GM18526 (cell line): Measurements from ENCODE around the gene OR2D2.

Experiments used
- POLR2A ChIP-seq: IDR thresholded peaks from 3 replicates; pipeline ENCODE4 v1.6.1; 2011; ENCODE audit not compliant: insufficient read length; ENCODE audit errors: extremely low read depth

The OR2D2 gene, protein sequence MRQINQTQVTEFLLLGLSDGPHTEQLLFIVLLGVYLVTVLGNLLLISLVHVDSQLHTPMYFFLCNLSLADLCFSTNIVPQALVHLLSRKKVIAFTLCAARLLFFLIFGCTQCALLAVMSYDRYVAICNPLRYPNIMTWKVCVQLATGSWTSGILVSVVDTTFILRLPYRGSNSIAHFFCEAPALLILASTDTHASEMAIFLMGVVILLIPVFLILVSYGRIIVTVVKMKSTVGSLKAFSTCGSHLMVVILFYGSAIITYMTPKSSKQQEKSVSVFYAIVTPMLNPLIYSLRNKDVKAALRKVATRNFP

DNA sequence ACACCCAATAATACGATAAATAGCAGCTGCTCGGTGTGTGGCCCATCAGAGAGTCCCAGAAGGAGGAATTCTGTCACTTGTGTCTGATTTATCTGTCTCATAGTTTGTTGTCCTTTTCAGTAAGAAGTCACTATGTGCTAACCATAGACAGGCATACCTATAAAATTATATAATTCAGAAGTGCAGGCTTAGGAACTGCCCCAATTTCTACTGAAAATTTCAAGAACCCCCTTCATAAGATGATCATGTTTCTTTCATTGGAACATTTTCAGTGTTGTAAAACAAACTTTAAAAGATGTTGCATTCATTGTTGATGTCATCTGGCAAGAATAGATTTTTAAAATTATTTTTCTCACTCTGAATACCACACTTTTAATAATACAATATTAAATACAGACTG lies at the start of gene OR2D2:
Gene OR2D2 (minus strand): TSS at position 101 of the 400 bp plus-strand sequence. CDS start 0 bp downstream, at position 101.
- no peak for TF ChIP-seq POLR2A

DNA sequence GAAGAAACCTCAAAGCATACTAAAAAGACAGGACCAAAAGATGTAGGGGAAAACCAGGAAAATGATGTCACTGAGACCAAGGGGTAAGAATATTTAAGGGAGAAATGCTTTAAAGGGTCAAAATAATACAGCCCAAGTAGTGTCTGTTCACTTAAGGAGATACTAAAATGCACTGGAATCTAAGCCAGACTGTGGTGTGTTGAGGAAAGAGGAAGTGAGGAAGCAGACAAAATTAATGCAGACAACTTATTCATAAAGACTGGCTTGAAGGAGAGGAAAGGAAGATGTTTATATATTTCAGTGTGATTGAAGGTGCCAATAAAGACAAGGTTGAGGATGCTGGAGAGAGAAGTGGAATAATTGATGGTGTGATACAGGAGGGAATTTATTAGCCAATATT lies 49.7 kb upstream of the OR2D2 start:
- no peak for TF ChIP-seq POLR2A

DNA sequence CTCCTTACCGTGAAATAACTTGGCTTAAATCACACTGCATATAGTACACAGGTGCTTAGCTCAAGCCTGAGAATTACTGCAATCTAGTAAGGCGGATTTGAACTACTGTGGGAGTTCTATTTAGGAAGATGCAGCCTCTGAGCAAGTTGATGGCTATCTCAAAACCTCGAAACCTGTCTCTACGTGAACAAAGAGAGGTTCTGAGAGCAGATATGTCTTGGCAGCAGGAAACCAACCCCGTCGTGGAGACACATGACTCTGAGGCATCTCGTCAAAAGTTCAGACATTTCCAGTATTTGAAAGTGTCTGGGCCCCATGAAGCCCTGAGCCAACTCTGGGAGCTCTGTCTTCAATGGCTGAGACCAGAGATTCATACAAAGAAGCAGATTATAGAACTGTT lies 39.8 kb upstream of the OR2D2 start:
- no peak for TF ChIP-seq POLR2A

DNA sequence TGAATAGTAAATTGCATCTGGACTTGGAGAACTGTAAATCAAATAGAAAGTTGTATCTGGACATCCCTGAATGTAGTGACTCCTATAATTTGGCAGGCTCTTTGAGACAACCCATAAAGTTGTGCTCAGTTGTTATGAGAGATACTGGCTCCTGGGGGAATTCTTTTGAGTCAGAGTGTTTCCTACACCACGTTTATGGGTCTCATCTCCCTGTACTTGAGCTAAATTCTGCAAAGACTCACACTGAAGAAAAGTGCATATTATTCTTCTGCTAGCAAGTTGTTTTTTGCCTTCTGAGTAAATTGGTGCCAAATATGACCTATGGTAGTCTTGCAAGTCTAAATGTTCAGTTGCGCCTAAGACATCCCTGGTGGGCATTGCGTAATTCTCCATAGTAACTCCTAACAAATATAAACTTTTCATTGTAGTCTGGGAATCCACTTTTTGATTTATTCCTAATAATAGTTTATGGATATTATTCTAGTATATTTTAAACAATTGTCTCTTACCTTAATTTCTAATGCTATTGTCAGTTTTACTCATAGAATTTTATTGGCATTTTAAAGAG lies 38.9 kb upstream of the OR2D2 start:
- no peak for TF ChIP-seq POLR2A

DNA sequence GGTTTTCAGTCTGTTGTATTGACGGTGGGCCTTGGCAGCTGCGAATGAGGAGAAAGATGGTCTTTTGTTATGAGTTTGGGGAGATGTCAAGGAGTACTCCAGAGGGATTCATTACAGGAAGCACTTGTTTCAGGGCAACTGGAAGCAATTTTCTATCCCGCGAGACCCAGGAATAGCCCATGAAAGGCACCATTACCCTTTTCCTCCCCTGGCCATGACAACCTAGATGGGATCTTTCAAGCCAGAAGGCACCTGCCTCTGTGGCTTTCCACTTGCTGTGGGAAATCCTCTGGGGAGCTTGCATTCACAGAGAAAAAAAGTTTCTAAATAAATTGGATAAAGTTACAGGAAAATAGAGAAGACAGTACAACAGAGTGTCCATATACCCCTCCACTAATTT lies 36.6 kb upstream of the OR2D2 start:
- TF ChIP-seq POLR2A: no peak

DNA sequence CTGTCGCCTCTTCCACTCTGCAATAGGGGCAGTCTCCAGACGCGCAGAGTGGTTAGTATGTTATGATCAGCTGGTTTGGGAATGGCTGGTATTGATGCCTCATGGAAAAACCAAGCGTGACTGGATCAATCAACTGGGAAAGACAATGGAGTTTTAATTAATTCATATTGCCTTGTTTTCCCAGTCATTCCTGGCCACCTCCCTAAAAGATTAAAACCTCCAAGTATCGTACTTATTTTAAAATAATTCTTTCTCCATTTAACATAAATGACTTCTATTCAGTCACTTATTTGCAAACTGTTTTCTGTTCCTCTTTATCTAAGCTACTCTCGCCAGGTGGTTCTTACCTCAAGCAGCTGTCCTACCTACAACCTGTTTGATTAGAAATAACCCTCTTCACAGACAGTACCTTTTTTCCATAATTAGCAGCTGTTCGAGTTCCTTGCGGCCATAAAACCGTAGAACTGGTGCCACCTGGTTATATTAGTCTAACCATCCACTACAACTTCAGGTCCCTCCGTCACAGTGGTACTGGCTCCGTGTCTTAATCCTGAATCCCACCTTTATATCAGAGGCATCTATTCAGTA lies 34.8 kb upstream of the OR2D2 start:
- no peak for TF ChIP-seq POLR2A

DNA sequence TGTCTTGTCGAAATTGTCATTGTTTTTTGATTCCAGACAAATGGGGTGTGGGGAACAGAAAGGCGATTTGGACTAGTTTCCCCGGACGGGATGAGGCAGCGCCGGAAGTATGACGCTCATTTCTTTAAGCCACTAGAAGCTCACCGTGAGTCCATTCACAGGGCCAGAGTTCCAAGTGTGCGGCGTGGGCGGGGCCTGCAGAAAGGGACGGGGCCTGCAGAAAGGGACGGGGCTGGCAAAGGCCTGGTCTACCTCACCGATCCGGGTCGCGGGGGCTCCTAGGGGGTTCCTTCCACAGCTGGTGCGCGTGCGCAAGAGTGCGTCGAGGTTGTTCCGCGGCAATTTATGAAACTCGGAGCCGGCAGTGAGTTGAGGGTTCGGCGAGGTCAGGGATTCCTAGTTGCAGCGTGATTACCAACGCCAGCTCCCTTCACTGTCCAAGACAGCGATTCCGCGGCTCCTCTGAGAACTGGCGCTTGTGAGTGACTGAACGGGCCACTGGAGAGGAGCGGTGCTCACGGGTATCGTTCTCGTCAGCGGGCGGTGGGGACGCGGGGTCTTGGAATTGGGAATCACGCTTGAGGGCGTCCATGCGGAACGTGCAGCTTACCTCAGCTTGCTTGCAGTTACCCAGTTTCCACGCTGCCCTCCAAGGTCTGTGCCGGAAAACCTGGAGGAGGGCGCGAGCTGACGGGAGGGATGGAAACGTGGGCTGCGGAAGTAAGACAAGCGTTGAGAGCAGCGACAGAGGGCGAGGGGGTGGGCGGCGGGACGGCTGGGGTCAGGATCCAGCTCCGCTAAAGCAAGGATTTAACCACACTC lies 34.1 kb upstream of the OR2D2 start, which contains the start of gene ZNF215:
Gene ZNF215 (plus strand): TSS at position 219 of the 822 bp plus-strand sequence. CDS start 5,847 bp downstream, outside the sequence.
- TF ChIP-seq POLR2A: peak; percentile 44

DNA sequence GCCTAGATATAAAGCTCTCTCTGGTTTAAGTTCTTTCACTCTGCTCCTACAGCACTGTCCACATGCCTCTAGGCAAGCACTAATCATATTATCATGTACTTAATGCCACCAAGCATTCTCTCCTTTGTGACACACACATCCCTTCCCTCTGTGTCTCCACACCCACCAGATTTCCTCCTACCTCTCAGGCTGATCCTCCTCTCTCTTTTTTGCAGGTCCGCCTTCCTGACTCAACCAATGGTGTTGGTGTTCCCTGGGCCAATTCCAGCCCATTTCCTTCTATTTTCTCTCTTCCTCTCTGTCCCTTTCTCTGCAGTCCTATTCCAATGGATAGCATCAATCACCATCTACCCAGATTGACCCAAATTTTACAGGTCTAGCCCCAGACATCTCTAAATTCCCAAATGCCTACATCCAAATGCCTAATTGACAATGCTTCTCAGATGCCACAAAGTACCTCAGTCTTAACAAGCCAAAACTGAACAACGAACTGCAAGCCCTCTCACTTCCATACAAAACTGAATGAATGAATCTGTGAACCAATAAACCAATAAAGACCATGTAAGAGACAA lies 33.4 kb upstream of the OR2D2 start:
- TF ChIP-seq POLR2A: no peak

DNA sequence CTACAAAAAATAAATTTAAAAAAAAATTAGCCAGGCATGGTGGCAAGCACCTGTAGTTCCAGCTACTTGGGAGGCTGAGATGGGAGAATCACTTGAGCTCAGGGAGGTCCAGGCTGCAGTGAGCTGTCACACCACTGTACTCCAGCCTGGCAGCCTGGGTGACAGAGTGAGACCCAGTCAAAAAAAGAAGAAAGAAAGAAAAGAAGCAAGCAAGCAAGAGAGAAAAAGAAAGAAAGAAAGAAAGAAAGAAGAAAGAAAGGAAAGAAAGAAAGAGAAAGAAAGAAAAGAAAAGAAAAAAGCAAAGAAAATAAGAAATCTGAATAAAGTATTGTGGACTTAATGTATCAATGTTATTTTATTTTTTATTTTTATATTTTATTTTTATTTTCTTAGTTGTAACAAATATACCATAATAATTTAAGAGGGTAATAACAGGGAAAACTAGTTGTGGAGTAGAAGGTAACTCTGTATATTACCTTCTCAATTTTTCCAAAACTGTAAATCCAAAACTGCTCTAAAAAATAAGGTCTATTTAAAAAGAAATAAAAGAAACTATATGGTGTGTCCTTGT lies 32.8 kb upstream of the OR2D2 start:
- TF ChIP-seq POLR2A: no peak

DNA sequence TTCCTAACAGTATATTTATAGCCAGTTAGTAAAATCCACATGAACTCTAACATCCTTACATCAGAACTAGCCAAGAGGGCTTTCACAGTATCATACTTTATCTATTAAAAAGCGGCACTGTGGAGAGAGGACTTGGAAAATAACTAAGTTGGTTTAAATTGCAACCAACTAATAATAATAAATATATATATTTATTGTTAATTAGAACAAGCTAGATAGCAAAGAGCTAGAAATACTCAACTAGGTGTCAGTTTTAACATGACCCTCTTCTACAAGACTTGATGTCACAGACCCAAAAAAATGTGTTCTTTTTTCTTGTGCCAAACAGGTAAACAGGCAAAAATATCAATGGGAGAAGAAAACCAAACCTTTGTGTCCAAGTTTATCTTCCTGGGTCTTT lies 28.4 kb upstream of the OR2D2 start, which contains the start of gene OR2D3:
Gene OR2D3 (plus strand): TSS at position 301 of the 400 bp plus-strand sequence. CDS start 0 bp downstream, at position 301.
- TF ChIP-seq POLR2A: no peak

DNA sequence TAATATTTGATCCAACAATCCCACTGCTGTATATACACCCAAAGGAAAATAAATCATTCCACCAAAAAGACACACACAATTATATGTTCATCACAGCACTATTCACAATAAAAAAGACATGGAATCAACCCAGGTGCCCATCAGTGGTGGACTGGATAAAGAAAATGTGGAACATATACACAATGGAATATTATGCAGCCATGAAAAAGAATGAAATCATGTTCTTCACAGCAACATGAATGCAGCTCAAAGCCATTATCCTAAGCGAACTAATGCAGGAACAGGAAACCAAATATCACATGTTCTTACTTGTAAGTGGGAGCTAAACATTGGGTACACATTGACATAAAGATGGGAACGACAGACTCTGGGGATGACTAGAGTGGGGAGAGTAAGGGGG lies 27.4 kb upstream of the OR2D2 start:
- TF ChIP-seq POLR2A: no peak

DNA sequence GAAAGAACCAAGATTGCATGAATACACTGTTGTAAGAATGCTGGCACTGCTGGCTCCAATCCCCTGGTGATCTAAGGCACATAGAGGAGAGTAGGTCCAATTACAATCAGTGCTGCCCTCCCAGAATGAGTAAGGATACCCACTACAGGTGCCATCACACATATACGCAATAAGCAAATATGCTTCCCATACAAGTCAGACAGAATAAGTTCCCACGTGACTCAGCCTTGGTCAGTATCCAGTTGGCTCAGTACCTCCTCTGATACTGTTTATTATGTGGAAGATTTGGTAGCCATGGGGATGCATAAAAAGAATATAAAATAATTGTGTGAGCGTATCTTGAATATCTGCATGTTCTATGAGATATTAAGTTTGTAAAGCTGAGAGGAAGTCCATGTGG lies 19.6 kb upstream of the OR2D2 start:
- TF ChIP-seq POLR2A: no peak

DNA sequence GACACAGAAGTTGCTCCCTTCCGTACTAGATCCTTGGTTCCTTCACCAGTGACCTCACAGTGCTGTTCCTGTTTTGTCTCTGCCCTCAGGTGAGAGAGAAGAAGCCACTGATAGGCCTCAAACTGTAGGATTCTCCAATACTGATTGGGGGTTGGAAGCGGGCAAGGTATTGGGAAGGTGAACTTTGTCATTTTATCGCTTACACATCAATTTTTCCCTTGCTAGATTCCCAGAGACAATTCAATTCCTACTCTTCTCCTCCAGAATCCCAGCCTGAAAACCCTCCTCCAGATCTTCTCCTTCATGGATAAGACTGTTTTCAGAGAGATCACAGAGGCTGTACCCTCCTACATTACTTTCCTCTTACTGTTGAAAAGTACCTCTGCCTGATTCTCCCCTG lies 19.1 kb upstream of the OR2D2 start:
- TF ChIP-seq POLR2A: no peak

DNA sequence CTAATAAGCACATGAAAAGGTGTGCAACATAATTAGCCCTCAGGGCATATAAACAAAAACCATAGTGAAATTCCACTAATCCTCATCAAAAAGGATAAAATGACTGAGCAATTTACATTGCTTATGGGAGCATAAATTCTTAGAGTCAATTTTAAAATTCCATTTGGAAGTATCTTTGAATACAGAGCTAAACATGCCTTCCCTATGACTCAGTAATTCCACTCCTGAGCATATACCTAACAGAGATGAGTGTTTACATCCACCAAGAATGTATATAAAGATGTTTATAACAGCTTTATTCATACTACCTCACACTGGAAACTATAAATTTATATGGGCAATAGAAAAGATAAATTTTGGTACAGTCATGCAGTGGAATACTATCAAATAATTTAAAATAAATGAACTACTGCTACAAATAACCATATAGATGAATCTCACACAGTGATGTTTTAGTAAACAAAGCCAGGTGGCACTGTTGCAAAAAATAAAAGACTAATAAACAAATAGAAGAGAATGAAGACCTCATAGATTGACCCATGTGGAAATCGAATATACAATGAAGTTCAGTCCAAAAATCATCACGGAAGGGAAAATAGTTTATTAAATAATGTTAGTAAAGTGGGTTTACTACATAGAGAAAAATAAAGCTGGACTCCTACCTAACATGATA lies 8.2 kb upstream of the OR2D2 start:
- TF ChIP-seq POLR2A: no peak

DNA sequence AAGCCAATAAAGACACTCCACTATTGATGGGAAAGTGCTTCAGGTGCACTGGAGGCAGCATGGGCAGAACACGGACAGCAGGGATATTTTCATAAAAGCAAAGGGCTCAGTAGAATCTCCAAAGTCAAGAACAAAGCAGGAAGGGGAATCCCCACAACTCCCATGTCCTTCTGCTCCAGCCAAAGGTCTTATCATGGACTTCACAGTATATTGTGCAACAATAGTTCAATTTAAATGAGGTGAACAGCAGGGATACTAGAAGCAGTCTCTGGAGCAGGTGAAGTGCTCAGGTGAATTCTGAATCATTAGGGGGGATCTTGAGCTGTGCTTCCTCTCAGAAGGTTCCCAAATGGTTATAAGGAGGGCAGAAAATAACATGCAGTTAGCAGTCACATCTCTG lies 6.6 kb upstream of the OR2D2 start:
- TF ChIP-seq POLR2A: no peak

DNA sequence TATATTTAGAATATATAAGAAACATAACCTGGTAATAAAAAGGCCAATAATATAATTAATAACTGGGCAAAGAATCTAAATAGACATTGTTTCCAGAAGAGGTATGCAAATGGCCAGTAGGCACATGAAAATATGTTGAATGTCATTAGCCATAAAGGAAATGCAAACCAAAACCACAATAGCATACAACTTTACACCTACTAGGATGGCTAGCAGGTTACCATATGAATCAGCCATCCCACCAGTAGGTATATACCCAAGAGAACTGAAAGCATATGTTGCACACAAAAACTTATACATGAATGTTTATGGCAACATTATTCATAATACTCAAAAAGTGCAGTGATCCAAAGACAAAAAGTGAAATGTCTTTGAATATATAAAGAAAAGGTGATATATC lies 2.7 kb upstream of the OR2D2 start:
- TF ChIP-seq POLR2A: no peak
